HG02588 (cell line): Measurements from ENCODE around the gene CAMK2G.

ENCODE experiments used
- ATAC-seq: cut with Tn5 transposase; IDR thresholded peaks from one replicate; pipeline ENCODE4 v1.9.1; 2021; ENCODE audit warnings: mild to moderate bottlenecking, moderate library complexity; ENCODE audit not compliant: unreplicated experiment

Gene CAMK2G

GRCh38 chr10:73816917-73817729 is 57.2 kb downstream of the CAMK2G start:
- no peak for ATAC-seq

DNA sequence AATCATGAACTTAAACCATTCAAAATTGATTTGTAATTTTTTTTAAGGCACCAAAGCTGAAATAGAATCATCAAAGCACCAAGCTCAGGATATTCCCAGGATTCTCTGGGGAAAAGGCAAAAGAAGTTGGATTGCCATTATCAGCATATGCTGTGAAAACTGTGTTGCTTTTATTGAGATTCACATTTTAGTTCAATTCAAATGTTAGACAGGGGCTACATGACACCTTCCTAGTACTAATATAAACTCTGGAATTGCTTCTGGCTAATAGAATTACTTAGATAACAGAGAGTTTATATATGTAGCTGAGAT is 58.7 kb downstream of the CAMK2G start:
- no peak for ATAC-seq

GRCh38 chr10:73814896-73815718 is 59.2 kb downstream of the CAMK2G start:
- ATAC-seq, result no peak

GRCh38 chr10:73814276-73814895 is 60.0 kb downstream of the CAMK2G start:
- no peak for ATAC-seq

DNA sequence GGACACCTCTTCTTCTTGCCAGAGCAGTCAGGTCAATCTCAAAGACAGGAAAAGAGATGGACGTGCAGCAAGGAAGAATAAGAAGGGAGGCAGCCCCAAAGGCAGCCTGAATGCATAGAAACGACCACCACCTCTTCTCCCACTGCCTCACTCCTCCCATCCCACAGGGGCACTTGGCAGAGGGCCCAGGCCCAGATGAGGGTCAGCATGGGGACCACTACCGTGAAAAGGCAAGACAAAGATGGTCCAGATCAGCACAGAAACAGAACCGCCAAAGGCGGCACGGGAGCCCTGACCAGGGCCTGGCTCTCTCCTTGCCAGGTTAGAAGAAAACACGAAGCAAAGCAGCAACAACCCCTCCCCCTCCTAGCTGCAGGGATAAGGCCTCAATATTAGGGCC is 61.0 kb downstream of the CAMK2G start:
- no peak for ATAC-seq

GRCh38 chr10:73812657-73813056 is 61.7 kb downstream of the CAMK2G start:
- no peak for ATAC-seq

- ATAC-seq, result peak; percentile 29
Observed at GRCh38 chr10:73810735-73811465, 63.5 kb downstream of the CAMK2G start.

- no peak for ATAC-seq
Observed at GRCh38 chr10:73810358-73810734, 64.0 kb downstream of the CAMK2G start.

GRCh38 chr10:73809061-73809818 is 65.1 kb downstream of the CAMK2G start:
- ATAC-seq, result no peak

GRCh38 chr10:73808021-73808815 is 66.1 kb downstream of the CAMK2G start:
- ATAC-seq, result no peak

DNA sequence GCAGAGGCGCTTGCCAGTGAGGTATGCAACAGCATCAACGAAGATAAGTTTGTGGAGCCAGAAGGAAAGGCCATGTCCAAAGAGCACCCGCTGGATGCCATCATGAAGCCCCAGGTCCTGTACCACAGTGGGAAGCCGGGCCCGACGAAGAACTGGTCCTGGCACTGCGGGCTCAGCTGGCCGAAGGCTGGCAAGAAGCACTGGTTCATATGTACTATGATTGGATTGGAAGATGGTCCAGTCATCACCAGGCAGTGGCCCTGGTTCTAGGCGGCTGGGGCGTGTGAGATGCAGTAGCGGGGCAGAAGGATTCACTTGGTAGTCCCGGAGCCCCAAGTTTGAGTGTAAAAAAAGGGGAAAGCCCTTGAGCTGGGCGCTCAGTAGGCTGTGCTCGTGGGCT is 66.9 kb downstream of the CAMK2G start:
- no peak for ATAC-seq

- no peak for ATAC-seq
Observed at GRCh38 chr10:73806176-73806950, 68.0 kb downstream of the CAMK2G start.

DNA sequence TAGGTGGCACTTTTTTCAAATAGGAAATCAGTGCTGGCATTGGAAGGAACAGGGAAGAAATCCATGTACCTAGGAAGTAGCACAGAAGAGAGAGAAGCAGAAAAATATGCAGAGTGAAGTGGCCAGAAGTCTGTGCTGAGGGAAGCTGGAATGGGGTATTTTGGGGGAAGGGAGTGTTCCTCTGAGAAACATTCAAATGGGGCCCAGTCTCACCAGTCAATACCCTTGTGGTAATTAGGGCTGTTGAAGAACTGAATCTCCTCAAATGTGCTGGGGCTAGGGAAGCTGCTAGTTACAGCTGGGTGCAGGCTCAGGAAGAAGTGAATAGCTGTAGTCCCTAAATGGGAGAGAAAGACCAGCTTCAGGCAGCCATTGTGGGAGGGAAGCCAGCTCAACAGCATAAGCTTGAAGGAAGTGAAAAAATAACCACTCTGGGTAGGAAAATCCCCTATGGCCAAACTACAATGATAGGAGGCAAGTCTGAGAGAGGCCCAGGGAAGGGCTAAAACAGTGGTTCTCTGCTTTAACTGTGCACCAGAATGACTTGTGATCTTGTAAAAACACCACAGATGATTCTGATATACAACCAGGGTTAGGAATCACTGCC is 70.6 kb downstream of the CAMK2G start:
- ATAC-seq, result peak; percentile 68

DNA sequence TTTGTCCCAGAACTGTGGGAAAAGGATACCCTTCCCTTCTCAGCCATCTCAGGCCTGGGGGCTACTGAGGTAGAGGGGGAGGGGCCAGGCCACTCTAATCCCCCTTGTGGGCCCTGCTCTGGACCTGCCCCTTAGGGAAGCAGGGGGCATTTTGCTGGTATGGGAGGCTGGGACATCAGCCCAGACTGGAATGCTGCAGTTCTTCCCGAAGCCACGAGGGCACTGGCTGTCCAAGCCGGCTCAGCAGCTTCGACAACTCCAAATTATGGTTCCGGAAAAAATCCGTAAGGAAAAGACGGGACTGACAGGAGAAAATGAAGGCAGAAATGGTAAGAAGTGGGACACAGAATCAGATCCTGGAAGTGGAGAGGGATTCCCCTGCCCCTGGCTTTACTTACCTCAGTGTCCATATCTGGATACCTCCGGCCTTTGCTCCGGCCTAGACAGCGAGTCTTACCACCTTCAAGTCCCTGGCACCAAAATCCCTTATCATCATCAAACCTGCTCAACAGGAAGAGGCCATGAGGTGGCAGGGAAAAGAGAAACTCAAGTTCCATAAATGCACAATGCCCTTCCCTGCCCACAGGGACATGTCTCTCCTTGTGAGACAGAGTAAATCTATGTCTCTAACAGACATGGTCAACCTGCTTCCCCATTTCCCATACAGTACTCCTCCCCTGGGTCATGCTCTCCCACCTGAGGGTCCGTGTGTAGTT is 71.9 kb downstream of the CAMK2G start:
- ATAC-seq, result no peak

DNA sequence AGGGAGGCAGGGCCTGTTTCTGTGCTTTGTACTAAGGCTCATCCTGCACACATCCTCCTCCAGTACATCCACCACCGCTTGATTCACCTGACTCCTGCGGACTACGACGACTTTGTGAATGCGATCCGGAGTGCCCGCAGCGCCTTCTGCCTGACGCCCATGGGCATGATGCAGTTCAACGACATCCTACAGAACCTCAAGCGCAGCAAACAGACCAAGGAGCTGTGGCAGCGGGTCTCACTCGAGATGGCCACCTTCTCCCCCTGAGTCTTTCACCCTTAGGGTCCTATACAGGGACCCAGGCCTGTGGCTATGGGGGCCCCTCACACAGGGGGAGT is 73.1 kb downstream of the CAMK2G start:
- ATAC-seq, result no peak

DNA sequence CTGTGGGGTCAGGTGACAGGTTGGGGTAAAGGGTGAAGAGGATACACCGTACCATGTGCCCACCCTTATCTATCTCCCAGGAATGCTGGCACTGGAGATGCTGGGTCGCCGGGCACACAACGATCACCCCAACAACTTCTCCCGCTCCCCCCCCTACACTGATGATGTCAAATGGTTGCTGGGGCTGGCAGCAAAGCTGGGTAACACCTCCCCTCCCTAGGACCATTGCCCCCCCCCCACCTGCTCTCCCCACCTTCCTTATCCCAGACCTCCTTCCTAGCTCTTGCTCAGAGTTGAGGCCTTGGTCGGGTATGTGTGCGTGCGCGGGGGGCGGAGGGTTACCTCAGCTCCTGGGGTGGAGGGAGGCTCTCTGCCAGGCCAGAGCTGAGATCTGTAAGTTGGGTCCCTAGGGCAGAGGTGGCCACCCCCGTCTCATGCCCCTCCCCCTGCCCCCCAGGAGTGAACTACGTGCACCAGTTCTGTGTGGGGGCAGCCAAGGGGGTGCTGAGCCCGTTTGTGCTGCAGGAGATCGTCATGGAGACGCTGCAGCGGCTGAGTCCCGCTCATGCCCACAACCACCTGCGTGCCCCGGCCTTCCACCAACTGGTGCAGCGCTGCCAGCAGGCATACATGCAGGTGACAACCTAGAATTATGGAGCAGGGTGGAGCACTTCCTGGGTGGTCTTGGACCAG is 73.6 kb downstream of the CAMK2G start:
- no peak for ATAC-seq

GRCh38 chr10:73799899-73800559 is 74.3 kb downstream of the CAMK2G start:
- ATAC-seq, result no peak
